OCI-LY1 (cell line): ENCODE results near the gene TP73.

Experiments
- EZH2 ChIP-seq: fragments of 200-600 bp; sonication (generic), shearing (Covaris generic); IDR thresholded peaks from 2 replicates; pipeline ENCODE4 v1.8.0; 2017; ENCODE audit warnings: borderline replicate concordance, mixed run types, mild to moderate bottlenecking, antibody characterized with exemption, low read length, moderate library complexity, mixed read lengths
- TF ChIP-seq, protein P1 (sequence below): fragments of 200-600 bp; sonication (generic), shearing (Covaris generic); IDR thresholded peaks from 2 replicates; pipeline ENCODE4 v1.5.1; 2017; ENCODE audit warnings: mild to moderate bottlenecking, antibody characterized with exemption, low read length, moderate library complexity, mixed read lengths

DNA sequence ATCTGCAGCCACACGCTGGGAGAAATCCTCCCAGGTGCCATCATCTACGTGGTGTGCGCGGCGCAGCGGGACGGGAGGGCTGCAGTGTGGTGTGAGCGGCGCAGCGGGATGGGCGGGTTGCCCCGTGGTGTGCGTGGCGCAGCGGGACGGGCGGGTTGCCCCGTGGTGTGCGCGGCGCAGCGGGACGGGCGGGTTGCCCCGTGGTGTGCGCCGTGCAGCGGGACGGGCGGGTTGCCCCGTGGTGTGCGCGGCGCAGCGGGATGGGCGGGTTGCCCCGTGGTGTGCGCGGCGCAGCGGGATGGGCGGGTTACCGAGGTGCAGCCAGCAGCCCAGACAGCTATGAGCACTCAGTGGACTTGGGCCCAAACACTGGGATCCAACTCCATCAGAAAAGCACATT is 7.1 kb upstream of the TP73 start:
- TF ChIP-seq, protein P1, sequence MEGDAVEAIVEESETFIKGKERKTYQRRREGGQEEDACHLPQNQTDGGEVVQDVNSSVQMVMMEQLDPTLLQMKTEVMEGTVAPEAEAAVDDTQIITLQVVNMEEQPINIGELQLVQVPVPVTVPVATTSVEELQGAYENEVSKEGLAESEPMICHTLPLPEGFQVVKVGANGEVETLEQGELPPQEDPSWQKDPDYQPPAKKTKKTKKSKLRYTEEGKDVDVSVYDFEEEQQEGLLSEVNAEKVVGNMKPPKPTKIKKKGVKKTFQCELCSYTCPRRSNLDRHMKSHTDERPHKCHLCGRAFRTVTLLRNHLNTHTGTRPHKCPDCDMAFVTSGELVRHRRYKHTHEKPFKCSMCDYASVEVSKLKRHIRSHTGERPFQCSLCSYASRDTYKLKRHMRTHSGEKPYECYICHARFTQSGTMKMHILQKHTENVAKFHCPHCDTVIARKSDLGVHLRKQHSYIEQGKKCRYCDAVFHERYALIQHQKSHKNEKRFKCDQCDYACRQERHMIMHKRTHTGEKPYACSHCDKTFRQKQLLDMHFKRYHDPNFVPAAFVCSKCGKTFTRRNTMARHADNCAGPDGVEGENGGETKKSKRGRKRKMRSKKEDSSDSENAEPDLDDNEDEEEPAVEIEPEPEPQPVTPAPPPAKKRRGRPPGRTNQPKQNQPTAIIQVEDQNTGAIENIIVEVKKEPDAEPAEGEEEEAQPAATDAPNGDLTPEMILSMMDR = no peak
- TF ChIP-seq EZH2 = no peak
